Chondrocyte (in vitro differentiated cells): ENCODE measurements around the gene ADGRV1. TPM values are rescaled to one million over a fixed set of nuclear protein-coding genes. Genes with fewer than 3 reads are reported as not detected.

ENCODE experiments used
- DNase-seq: peaks from one replicate; pipeline ENCODE4 v3.0.0; 2021; ENCODE audit warnings: mixed read lengths, low spot score
- H3K27ac Mint-ChIP-seq: one replicate; pipeline ENCODE4 v1.8.0; 2021; ENCODE audit warnings: mild to moderate bottlenecking, moderate library complexity, mixed read lengths; ENCODE audit not compliant: unreplicated experiment
- H3K27me3 Mint-ChIP-seq: 2 replicates; pipeline ENCODE4 v1.8.0; 2021; ENCODE audit warnings: low read depth, mixed read lengths
- H3K36me3 Mint-ChIP-seq: 2 replicates; pipeline ENCODE4 v1.8.0; 2021; ENCODE audit warnings: low read depth, mixed read lengths
- H3K4me1 Mint-ChIP-seq: 2 replicates; pipeline ENCODE4 v1.8.0; 2021; ENCODE audit warnings: low read depth, mild to moderate bottlenecking, mixed read lengths
- H3K4me3 Mint-ChIP-seq: one replicate; pipeline ENCODE4 v1.8.0; 2021; ENCODE audit warnings: mild to moderate bottlenecking, moderate library complexity, mixed read lengths; ENCODE audit not compliant: unreplicated experiment
- H3K9me3 Mint-ChIP-seq: 2 replicates; pipeline ENCODE4 v1.8.0; 2021; ENCODE audit warnings: low read depth, mixed read lengths
- CTCF ChIP-seq: fragments of 200-600 bp; sonication (generic); IDR thresholded peaks from 2 replicates; pipeline ENCODE4 v1.5.0; 2021; ENCODE audit warnings: antibody characterized with exemption, mild to moderate bottlenecking, moderate library complexity
- long read RNA-seq: library from polyadenylated mRNA; stranded (forward); transcript quantifications from one replicate; pipeline ENCODE4 v2.0.0, GENCODE V29; 2021
- total RNA-seq: library from RNA; stranded (reverse); gene quantifications from 3 replicates; pipeline ENCODE4 v1.2.1, GENCODE V29; 2021

Gene ADGRV1
- total RNA-seq = 1.2 to 2.7 TPM (median 1.5 TPM) in 3 replicates
- long read RNA-seq = 0 reads

DNA sequence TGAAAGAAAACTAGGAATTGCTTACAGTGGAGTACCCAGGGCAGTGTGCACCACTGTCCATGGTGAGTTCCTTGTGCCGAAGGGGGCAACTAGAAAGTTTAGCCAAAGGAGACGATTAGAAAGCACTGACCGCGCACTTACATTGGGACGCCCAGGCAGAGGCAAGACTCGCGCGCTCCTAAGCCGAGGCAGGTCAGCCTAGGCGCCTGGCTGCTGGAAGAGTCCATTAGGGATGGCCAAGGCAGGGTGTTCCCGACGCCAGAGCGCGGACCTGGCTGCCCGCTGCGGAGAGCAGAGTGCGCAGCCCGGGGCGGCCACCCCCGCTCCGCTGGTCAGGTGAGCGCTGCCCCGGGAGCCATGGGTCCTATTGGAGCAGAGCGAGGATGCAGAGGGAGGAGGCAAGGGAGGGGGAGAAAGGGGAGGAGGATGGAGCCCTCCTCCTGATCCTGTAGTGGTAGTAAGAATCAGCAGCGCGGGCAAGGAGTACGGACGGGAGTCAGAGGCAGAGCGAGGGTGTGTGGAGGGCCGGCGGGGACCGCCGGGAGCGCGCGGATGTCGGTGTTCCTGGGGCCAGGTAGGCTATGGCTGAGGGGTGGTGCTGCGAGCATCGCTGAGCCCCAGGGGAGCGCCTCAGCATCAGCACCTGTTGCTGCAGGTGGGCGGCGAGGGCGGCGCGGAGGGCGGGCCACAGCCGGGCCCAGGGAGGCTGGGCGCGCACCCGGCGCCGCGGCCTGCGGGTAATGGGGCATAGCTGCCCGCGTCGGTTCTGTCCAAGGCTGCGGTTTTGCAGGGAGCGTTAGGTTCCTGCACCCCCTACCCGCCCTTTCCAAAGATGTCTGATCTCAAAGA lies at the start of gene ADGRV1:
Gene ADGRV1, plus strand, starts transcription at position 454 of the 849 bp plus-strand sequence. Its CDS starts 99 bp downstream, at position 553.
- Mint-ChIP-seq H3K4me1 (peaks cover 11% of the 10 kb centered on the region), H3K27ac (no peak within 1 kb of the TSS), H3K4me3 (peak within 1 kb of the TSS; percentile 69), H3K36me3 (peaks cover 1% of the 10 kb centered on the region), H3K27me3 (peaks cover 70% of the 10 kb centered on the region), H3K9me3 (no peaks in the 10 kb centered on the region)
- TF ChIP-seq CTCF = no peak
- DNase-seq = peak; percentile 75

DNA sequence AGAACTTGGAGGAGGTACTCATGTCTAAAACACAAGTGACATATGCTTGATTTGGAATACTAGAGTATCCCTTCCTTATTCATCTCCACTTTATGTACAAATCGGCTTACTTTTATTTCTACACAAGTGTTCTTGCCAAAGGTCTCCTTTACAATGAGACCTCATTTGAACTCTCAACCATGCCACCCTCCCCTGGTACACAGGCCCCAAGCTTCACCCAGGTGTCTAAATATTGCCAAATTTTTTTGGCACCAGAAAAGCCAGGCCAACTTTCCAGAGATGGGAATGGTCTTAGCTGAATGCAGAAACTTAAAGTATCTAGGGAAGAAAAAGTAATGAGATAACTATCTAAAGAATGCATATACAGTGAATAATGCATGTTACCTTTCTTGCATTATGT lies 48.2 kb upstream of the ADGRV1 start:
- H3K27me3 Mint-ChIP-seq = no peaks in the 10 kb centered on the region
- no peak for TF ChIP-seq CTCF
- H3K9me3 Mint-ChIP-seq = no peaks in the 10 kb centered on the region
- no peak overlapping the region for H3K27ac Mint-ChIP-seq
- no peak overlapping the region for H3K4me3 Mint-ChIP-seq
- H3K4me1 Mint-ChIP-seq = no peaks in the 10 kb centered on the region
- no peak for DNase-seq
- H3K36me3 Mint-ChIP-seq = peaks cover 3% of the 10 kb centered on the region

DNA sequence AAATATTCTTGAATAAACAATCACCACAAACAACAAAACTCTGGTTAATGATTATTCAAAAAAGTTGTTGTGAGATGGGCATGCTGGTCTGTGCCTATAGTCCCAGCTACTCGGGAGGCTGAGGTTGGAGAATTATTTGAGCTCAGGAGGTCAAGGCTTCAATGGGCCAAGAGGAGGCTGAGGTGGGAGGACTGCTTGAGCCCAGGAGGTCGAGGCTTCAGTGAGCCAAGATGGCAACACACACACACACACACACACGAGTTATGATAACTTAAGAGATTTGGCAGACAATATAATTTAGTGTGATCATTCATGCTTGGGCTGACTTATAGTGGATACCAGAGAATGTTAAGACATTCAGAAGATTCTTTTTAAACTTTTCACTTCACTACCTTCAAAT lies 44.1 kb upstream of the ADGRV1 start:
- Mint-ChIP-seq H3K27me3 (no peaks in the 10 kb centered on the region), H3K4me1 (peaks cover 4% of the 10 kb centered on the region), H3K4me3 (no peak overlapping the region), H3K27ac (no peak overlapping the region), H3K9me3 (no peaks in the 10 kb centered on the region), H3K36me3 (peaks cover 14% of the 10 kb centered on the region)
- no peak for DNase-seq
- TF ChIP-seq CTCF = no peak

GRCh38 chr5:90518661-90519060 lies 39.9 kb upstream of the ADGRV1 start:
- peaks cover 35% of the 10 kb centered on the region for H3K36me3 Mint-ChIP-seq
- H3K4me1 Mint-ChIP-seq = peaks cover 4% of the 10 kb centered on the region
- no peak overlapping the region for H3K27ac Mint-ChIP-seq
- no peaks in the 10 kb centered on the region for H3K27me3 Mint-ChIP-seq
- no peak for DNase-seq
- H3K9me3 Mint-ChIP-seq = no peaks in the 10 kb centered on the region
- TF ChIP-seq CTCF = no peak
- H3K4me3 Mint-ChIP-seq = no peak overlapping the region

- H3K4me3 Mint-ChIP-seq = no peak overlapping the region
- no peaks in the 10 kb centered on the region for H3K27me3 Mint-ChIP-seq
- H3K36me3 Mint-ChIP-seq = peaks cover 35% of the 10 kb centered on the region
- no peak overlapping the region for H3K27ac Mint-ChIP-seq
- TF ChIP-seq CTCF = no peak
- no peaks in the 10 kb centered on the region for H3K9me3 Mint-ChIP-seq
- H3K4me1 Mint-ChIP-seq = peaks cover 7% of the 10 kb centered on the region
- no peak for DNase-seq
Measured at GRCh38 chr5:90519081-90519480, 39.5 kb upstream of the ADGRV1 start.
